Astrocyte of the cerebellum (primary cell): ENCODE measurements around the gene AZGP1.
"Not testable (repeated sequence)": the region's sequence is repeated elsewhere in the genome, so short reads cannot be mapped to it uniquely, and the experiment has no call there.

Source experiments
- DNase-seq: peaks from one replicate; pipeline ENCODE4 v3.0.0-alpha.2; 2011; ENCODE audit warnings: low read depth
- H3K4me3 ChIP-seq: 2 replicates; pipeline ENCODE4 v1.5.1; 2011; ENCODE audit warnings: mild to moderate bottlenecking, low read depth, low read length, moderate library complexity
- CTCF ChIP-seq: IDR thresholded peaks from 2 replicates; pipeline ENCODE4 v1.5.1; 2012; ENCODE audit warnings: low read length, low read depth, moderate library complexity, mild to moderate bottlenecking; ENCODE audit errors: missing control alignments
- in situ Hi-C: cut with HindIII; loops from 2 replicates; pipeline ENCODE4 v1.10.0; 2017; ENCODE audit warnings: low sequenced_read_pairs

AZGP1 gene

GRCh38 chr7:100017875-100018274, 42.0 kb upstream of the AZGP1 start:
- no peak for TF ChIP-seq CTCF
- no peak overlapping the region for H3K4me3 ChIP-seq
- DNase-seq: no peak
- in situ Hi-C loops: no loop called here

- H3K4me3 ChIP-seq: no peak overlapping the region
- TF ChIP-seq CTCF: no peak
- in situ Hi-C loops: no loop called here
- DNase-seq: no peak
Measured at GRCh38 chr7:100017300-100017699, 41.5 kb upstream of the AZGP1 start.

GRCh38 chr7:100016215-100016901, 40.5 kb upstream of the AZGP1 start:
- TF ChIP-seq CTCF: no peak
- DNase-seq: no peak

GRCh38 chr7:100015232-100016214, 39.7 kb upstream of the AZGP1 start, which contains the start of gene ZKSCAN1:
ZKSCAN1 (plus strand) TSS chr7:100015596; CDS start chr7:100023507, 7,911 bp downstream.
- peak within 1 kb of the TSS; percentile 99 for H3K4me3 ChIP-seq
- TF ChIP-seq CTCF: no peak
- in situ Hi-C loops: no loop called here
- DNase-seq: peak; percentile 83

More at GRCh38 chr7:100016215-100016901, 40.5 kb upstream of the AZGP1 start:
- in situ Hi-C loops: no loop called here
- H3K4me3 ChIP-seq: peak overlapping the region; percentile 99

- in situ Hi-C loops: no loop called here
- TF ChIP-seq CTCF: no peak
- no peak overlapping the region for H3K4me3 ChIP-seq
- no peak for DNase-seq
Measured at GRCh38 chr7:100013328-100013676, 37.5 kb upstream of the AZGP1 start.

GRCh38 chr7:100012385-100013327, 36.8 kb upstream of the AZGP1 start:
- in situ Hi-C loops, H3K4me3 ChIP-seq, DNase-seq: not testable (repeated sequence)
